ENCODE results near the gene IDH3B.

- TF ChIP-seq MAX (IDR thresholded peaks at IDR 0.05) (no peak), CTCF (IDR thresholded peaks at IDR 0.05 in 2 of 3, conservative IDR thresholded peaks at IDR 0.05 in 1 of 3; ENCODE audit: borderline replicate concordance in 1 of 3, insufficient read depth in 1 of 3, low read depth in 2 of 3, low read length in 2 of 3) (no peak), SIN3A (IDR thresholded peaks at IDR 0.05; ENCODE audit: low read depth) (no peak), ZNF274 (IDR thresholded peaks at IDR 0.05; ENCODE audit: low read depth, low read length) (no peak), POLR2AphosphoS5 (IDR thresholded peaks at IDR 0.05; ENCODE audit: low read depth, low read length) (no peak), CEBPB (IDR thresholded peaks at IDR 0.05; ENCODE audit: low read depth) (no peak), POLR2A (IDR thresholded peaks at IDR 0.05; ENCODE audit: borderline replicate concordance, extremely low read depth, insufficient read depth, insufficient read length) (no peak), SP1 (IDR thresholded peaks at IDR 0.05; ENCODE audit: low read depth) (no peak), RAD21 (IDR thresholded peaks at IDR 0.05; ENCODE audit: low read depth) (no peak), JUND (IDR thresholded peaks at IDR 0.05) (no peak), ZBTB33 (IDR thresholded peaks at IDR 0.05; ENCODE audit: extremely low read depth, insufficient replicate concordance, low read length) (no peak)
- TF ChIP-seq, protein P1, sequence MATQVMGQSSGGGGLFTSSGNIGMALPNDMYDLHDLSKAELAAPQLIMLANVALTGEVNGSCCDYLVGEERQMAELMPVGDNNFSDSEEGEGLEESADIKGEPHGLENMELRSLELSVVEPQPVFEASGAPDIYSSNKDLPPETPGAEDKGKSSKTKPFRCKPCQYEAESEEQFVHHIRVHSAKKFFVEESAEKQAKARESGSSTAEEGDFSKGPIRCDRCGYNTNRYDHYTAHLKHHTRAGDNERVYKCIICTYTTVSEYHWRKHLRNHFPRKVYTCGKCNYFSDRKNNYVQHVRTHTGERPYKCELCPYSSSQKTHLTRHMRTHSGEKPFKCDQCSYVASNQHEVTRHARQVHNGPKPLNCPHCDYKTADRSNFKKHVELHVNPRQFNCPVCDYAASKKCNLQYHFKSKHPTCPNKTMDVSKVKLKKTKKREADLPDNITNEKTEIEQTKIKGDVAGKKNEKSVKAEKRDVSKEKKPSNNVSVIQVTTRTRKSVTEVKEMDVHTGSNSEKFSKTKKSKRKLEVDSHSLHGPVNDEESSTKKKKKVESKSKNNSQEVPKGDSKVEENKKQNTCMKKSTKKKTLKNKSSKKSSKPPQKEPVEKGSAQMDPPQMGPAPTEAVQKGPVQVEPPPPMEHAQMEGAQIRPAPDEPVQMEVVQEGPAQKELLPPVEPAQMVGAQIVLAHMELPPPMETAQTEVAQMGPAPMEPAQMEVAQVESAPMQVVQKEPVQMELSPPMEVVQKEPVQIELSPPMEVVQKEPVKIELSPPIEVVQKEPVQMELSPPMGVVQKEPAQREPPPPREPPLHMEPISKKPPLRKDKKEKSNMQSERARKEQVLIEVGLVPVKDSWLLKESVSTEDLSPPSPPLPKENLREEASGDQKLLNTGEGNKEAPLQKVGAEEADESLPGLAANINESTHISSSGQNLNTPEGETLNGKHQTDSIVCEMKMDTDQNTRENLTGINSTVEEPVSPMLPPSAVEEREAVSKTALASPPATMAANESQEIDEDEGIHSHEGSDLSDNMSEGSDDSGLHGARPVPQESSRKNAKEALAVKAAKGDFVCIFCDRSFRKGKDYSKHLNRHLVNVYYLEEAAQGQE (IDR thresholded peaks at IDR 0.05; ENCODE audit: low read depth): no peak
- TF ChIP-seq, protein P2, sequence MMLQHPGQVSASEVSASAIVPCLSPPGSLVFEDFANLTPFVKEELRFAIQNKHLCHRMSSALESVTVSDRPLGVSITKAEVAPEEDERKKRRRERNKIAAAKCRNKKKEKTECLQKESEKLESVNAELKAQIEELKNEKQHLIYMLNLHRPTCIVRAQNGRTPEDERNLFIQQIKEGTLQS (IDR thresholded peaks at IDR 0.05): no peak
Measured at GRCh38 chr20:2709205-2709981, 45.4 kb upstream of the IDH3B start.
